WTC11 (cell line): ENCODE measurements around the gene AGPAT4. TPM values are rescaled to one million over a fixed set of nuclear protein-coding genes. Genes with fewer than 3 reads are reported as not detected.

Experiments
- ATAC-seq: fragments of 200-7000 bp; cut with Tn5 transposase; 2 replicates; pipeline ENCODE4 v1.10.0; 2021; ENCODE audit warnings: mild to moderate bottlenecking, moderate library complexity
- CTCF ChIA-PET: fragments of 300-600 bp; sonication (Branson Sonifier 250); formaldehyde crosslinking; loops from one replicate; lab custom pipeline; 2021; ENCODE audit warnings: antibody characterized with exemption; lab: Charles Lee
- POLR2A ChIA-PET: fragments of 350-600 bp; sonication (Branson Sonifier 250); formaldehyde crosslinking; loops from one replicate; lab custom pipeline; 2021; ENCODE audit warnings: antibody characterized with exemption; lab: Charles Lee
- DNase-seq: peaks from one replicate; pipeline ENCODE4 v3.0.0; 2021; ENCODE audit warnings: low spot score
- H3K27ac Mint-ChIP-seq: 2 replicates; pipeline ENCODE4 v1.8.0; 2021; ENCODE audit warnings: mixed read lengths
- H3K27me3 Mint-ChIP-seq: 2 replicates; pipeline ENCODE4 v1.8.0; 2021; ENCODE audit warnings: low read depth, mild to moderate bottlenecking, moderate library complexity, mixed read lengths
- H3K36me3 Mint-ChIP-seq: 2 replicates; pipeline ENCODE4 v1.8.0; 2021; ENCODE audit warnings: mixed read lengths
- H3K4me1 Mint-ChIP-seq: 2 replicates; pipeline ENCODE4 v1.8.0; 2022; ENCODE audit warnings: mixed read lengths
- H3K4me3 Mint-ChIP-seq: 2 replicates; pipeline ENCODE4 v1.8.0; 2021; ENCODE audit warnings: mild to moderate bottlenecking, moderate library complexity, mixed read lengths
- H3K9me3 Mint-ChIP-seq: 2 replicates; pipeline ENCODE4 v1.8.0; 2021; ENCODE audit warnings: mixed read lengths
- CREB1 ChIP-seq: sonication (generic); formaldehyde crosslinking; IDR thresholded peaks from 2 replicates; pipeline ENCODE4 v1.8.0; 2023; ENCODE audit warnings: mild to moderate bottlenecking, missing genetic modification reagents
- CREM ChIP-seq: sonication (generic); formaldehyde crosslinking; IDR thresholded peaks from 2 replicates; pipeline ENCODE4 v1.8.1; 2022; ENCODE audit warnings: mild to moderate bottlenecking, missing genetic modification reagents, moderate library complexity
- MYBL2 ChIP-seq: sonication (generic); formaldehyde crosslinking; IDR thresholded peaks from 2 replicates; pipeline ENCODE4 v1.8.1; 2023; ENCODE audit warnings: mild to moderate bottlenecking, moderate library complexity, missing genetic modification reagents
- RELA ChIP-seq: sonication (generic); formaldehyde crosslinking; IDR thresholded peaks from 2 replicates; pipeline ENCODE4 v1.8.1; 2022; ENCODE audit warnings: missing genetic modification reagents, mild to moderate bottlenecking, borderline replicate concordance
- TEAD1 ChIP-seq: sonication (generic); formaldehyde crosslinking; IDR thresholded peaks from 2 replicates; pipeline ENCODE4 v1.8.0; 2022; ENCODE audit warnings: mild to moderate bottlenecking, missing genetic modification reagents
- TEAD4 ChIP-seq: sonication (generic); formaldehyde crosslinking; IDR thresholded peaks from 2 replicates; pipeline ENCODE4 v1.8.0; 2022; ENCODE audit warnings: mild to moderate bottlenecking, missing genetic modification reagents
- ZBTB21 ChIP-seq: sonication (generic); formaldehyde crosslinking; IDR thresholded peaks from 2 replicates; pipeline ENCODE4 v1.8.1; 2023; ENCODE audit warnings: mild to moderate bottlenecking, missing genetic modification reagents, borderline replicate concordance
- ZNF396 ChIP-seq: fragments of 250-450 bp; sonication (Bioruptor Pico); IDR thresholded peaks from 2 replicates; pipeline ENCODE4 v1.8.0; 2021; ENCODE audit warnings: mild to moderate bottlenecking, moderate library complexity, borderline replicate concordance
- total RNA-seq: library from RNA; stranded (reverse); gene quantifications from 3 replicates; pipeline ENCODE4 v1.2.3, GENCODE V29; 2021
- TF ChIP-seq, protein P1 (sequence below): sonication (generic); formaldehyde crosslinking; conservative IDR thresholded peaks from 2 replicates; pipeline ENCODE4 v1.8.1; 2023; ENCODE audit warnings: mild to moderate bottlenecking, low read depth, missing genetic modification reagents, moderate library complexity
- TF ChIP-seq, protein P2 (sequence below): sonication (generic); formaldehyde crosslinking; conservative IDR thresholded peaks from 2 replicates; pipeline ENCODE4 v1.8.1; 2022; ENCODE audit warnings: mild to moderate bottlenecking, missing genetic modification reagents
- TF ChIP-seq, protein P3 (sequence below): sonication (generic); formaldehyde crosslinking; IDR thresholded peaks from 2 replicates; pipeline ENCODE4 v1.8.0; 2022; ENCODE audit warnings: missing genetic modification reagents
- TF ChIP-seq, protein P4 (sequence below): sonication (generic); formaldehyde crosslinking; IDR thresholded peaks from 2 replicates; pipeline ENCODE4 v1.8.0; 2022; ENCODE audit warnings: mild to moderate bottlenecking, missing genetic modification reagents
- TF ChIP-seq, protein P5 (sequence below): sonication (generic); formaldehyde crosslinking; IDR thresholded peaks from 2 replicates; pipeline ENCODE4 v1.8.1; 2022; ENCODE audit warnings: low read depth, missing genetic modification reagents, borderline replicate concordance

Gene AGPAT4
- total RNA-seq, 1 experiment from 2014 or later: 19.7 TPM

DNA sequence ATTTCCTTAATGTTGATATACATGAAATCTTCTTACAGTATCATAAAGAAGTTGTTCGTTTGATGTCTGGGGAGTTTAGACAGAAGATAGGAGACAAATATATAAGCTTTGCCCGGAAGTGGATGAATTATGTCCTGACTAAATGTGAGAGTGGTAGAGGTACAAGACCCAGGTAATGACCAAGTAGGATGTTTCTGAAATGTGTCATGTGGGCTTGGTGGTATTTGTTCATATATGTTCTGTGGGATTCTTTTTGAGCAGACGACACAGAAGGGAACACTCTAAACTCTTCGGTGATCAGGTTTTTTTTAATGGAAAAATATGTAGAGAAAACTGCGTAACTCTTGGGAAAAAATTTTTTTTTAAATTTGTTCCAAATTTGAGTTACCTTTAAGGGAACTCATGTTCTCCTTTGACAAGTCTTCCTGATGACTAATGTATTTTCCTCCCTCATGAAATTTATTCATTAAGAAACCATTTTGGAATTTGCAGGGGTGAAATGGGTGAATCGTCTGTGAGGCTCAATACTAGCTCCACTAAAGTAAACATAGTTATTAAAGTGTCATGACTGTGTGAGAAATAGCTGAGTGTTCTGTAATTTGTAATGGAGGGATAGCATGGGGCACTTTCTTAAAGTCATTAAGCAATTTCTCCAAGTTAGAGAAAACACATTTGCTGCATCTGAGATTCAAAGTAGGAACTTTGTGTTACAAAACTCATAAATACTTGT is 181.7 kb downstream of the AGPAT4 start (continued):
- TF ChIP-seq, protein P1, sequence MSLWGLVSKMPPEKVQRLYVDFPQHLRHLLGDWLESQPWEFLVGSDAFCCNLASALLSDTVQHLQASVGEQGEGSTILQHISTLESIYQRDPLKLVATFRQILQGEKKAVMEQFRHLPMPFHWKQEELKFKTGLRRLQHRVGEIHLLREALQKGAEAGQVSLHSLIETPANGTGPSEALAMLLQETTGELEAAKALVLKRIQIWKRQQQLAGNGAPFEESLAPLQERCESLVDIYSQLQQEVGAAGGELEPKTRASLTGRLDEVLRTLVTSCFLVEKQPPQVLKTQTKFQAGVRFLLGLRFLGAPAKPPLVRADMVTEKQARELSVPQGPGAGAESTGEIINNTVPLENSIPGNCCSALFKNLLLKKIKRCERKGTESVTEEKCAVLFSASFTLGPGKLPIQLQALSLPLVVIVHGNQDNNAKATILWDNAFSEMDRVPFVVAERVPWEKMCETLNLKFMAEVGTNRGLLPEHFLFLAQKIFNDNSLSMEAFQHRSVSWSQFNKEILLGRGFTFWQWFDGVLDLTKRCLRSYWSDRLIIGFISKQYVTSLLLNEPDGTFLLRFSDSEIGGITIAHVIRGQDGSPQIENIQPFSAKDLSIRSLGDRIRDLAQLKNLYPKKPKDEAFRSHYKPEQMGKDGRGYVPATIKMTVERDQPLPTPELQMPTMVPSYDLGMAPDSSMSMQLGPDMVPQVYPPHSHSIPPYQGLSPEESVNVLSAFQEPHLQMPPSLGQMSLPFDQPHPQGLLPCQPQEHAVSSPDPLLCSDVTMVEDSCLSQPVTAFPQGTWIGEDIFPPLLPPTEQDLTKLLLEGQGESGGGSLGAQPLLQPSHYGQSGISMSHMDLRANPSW (CRISPR knock-in tag): no peak
- TF ChIP-seq RELA (CRISPR knock-in tag) (no peak), TEAD4 (CRISPR knock-in tag) (no peak), CREB1 (CRISPR knock-in tag) (no peak), ZNF396 (CRISPR knock-in tag) (no peak)
- TF ChIP-seq, protein P2, sequence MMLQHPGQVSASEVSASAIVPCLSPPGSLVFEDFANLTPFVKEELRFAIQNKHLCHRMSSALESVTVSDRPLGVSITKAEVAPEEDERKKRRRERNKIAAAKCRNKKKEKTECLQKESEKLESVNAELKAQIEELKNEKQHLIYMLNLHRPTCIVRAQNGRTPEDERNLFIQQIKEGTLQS (CRISPR knock-in tag): no peak

DNA sequence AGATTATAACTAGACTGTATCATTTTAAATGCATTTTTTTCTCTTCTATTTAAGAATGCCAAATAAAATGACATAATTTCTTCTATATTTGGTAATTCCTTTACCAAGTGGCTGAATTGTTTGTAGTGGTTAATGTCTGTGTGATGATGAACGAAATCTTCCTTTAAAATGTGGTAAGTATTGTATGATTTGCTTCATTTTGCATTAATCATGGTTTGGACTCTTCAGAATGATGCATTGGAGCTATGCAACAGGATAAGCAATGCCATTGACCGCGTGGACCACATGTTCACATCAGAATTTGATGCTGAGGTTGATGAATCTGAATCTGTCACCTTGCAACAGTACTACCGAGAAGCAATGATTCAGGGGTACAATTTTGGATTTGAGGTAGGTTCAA is 182.7 kb downstream of the AGPAT4 start:
- Mint-ChIP-seq H3K27ac (no peak overlapping the region), H3K4me1 (no peaks in the 10 kb centered on the region), H3K4me3 (no peak overlapping the region), H3K9me3 (no peaks in the 10 kb centered on the region), H3K27me3 (no peaks in the 10 kb centered on the region), H3K36me3 (peaks cover 71% of the 10 kb centered on the region)
- no peak for TF ChIP-seq TEAD1 (CRISPR knock-in tag)
- DNase-seq (no peak), ATAC-seq (no peak)
- ChIA-PET CTCF (no interaction called here), POLR2A (no interaction called here)

DNA sequence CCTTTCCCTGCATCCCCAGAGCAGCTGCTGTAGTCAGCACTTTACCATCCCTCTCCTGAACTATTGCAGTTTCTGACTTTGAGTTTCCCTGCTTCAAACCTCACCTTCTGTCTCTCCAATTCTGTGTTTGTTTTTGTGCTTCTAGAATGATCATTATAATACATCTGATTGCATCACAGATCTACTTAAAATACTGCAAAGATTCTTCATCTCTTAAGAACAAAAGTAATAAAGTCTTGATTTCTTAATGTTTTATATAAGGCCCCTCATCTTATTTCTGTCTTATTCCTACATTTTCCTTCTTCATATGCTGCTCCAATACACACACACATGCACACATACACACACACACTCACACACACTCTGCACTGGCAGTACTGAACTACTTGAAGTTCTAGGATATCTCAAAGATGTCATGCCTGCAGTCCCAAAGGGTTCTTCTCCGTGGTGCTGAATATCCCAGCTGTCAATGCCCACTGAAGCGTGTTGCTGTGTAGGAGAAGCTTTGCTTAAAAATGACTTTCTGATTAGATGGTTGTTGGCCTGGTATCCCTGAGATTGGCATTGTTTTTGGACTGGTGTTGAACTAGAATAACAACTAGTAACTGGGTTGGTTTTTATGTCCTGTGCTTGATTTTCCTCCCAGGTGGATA is 185.1 kb downstream of the AGPAT4 start:
- no peak for ATAC-seq
- H3K36me3 Mint-ChIP-seq: peaks cover 74% of the 10 kb centered on the region

DNA sequence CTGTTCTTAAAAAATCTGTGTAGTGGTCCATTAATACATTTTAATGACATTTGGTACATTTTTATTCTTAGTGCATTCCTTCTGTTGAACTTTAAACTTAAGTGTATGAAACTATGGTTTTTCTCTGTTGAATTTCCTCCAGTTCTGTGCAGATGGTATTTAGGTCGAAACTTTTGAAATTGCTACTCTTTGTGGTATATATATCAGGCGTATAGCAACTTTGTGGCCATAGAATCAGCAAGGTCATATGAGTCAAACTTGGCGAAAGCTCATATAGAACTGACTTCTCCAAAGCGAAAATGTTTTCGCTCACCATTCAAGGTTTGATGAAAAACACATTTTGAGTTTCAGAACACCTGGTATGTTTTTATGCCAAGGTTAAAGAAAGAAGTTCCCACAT is 188.6 kb downstream of the AGPAT4 start:
- peaks cover 49% of the 10 kb centered on the region for H3K36me3 Mint-ChIP-seq
- H3K27ac Mint-ChIP-seq: no peak overlapping the region
- no peaks in the 10 kb centered on the region for H3K9me3 Mint-ChIP-seq
- DNase-seq (no peak), ATAC-seq (no peak)
- ChIA-PET POLR2A (no interaction called here), CTCF (interaction anchor here (1.1 to 1.5 kb wide), 2 partner anchors 154 to 286 kb away, joined by 3 read pairs; no protein-coding TSS in a partner anchor)
- H3K27me3 Mint-ChIP-seq: no peaks in the 10 kb centered on the region
- no peak overlapping the region for H3K4me3 Mint-ChIP-seq
- H3K4me1 Mint-ChIP-seq: no peaks in the 10 kb centered on the region
- TF ChIP-seq, protein P1 (CRISPR knock-in tag): no peak
- no peak for TF ChIP-seq ZBTB21 (CRISPR knock-in tag)
- TF ChIP-seq, protein P3, sequence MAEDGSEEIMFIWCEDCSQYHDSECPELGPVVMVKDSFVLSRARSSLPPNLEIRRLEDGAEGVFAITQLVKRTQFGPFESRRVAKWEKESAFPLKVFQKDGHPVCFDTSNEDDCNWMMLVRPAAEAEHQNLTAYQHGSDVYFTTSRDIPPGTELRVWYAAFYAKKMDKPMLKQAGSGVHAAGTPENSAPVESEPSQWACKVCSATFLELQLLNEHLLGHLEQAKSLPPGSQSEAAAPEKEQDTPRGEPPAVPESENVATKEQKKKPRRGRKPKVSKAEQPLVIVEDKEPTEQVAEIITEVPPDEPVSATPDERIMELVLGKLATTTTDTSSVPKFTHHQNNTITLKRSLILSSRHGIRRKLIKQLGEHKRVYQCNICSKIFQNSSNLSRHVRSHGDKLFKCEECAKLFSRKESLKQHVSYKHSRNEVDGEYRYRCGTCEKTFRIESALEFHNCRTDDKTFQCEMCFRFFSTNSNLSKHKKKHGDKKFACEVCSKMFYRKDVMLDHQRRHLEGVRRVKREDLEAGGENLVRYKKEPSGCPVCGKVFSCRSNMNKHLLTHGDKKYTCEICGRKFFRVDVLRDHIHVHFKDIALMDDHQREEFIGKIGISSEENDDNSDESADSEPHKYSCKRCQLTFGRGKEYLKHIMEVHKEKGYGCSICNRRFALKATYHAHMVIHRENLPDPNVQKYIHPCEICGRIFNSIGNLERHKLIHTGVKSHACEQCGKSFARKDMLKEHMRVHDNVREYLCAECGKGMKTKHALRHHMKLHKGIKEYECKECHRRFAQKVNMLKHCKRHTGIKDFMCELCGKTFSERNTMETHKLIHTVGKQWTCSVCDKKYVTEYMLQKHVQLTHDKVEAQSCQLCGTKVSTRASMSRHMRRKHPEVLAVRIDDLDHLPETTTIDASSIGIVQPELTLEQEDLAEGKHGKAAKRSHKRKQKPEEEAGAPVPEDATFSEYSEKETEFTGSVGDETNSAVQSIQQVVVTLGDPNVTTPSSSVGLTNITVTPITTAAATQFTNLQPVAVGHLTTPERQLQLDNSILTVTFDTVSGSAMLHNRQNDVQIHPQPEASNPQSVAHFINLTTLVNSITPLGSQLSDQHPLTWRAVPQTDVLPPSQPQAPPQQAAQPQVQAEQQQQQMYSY (CRISPR knock-in tag): no peak
- no peak for TF ChIP-seq MYBL2 (CRISPR knock-in tag)
- TF ChIP-seq CREM (CRISPR knock-in tag): no peak

More for the DNA sequence above, 185.1 kb downstream of the AGPAT4 start:
- ChIA-PET CTCF (no interaction called here), POLR2A (no interaction called here)
- H3K4me3 Mint-ChIP-seq: no peak overlapping the region
- H3K27ac Mint-ChIP-seq: no peak overlapping the region
- H3K27me3 Mint-ChIP-seq: no peaks in the 10 kb centered on the region
- TF ChIP-seq CREB1 (CRISPR knock-in tag) (no peak), ZNF396 (CRISPR knock-in tag) (no peak), CREM (CRISPR knock-in tag) (no peak)
- TF ChIP-seq, protein P4, sequence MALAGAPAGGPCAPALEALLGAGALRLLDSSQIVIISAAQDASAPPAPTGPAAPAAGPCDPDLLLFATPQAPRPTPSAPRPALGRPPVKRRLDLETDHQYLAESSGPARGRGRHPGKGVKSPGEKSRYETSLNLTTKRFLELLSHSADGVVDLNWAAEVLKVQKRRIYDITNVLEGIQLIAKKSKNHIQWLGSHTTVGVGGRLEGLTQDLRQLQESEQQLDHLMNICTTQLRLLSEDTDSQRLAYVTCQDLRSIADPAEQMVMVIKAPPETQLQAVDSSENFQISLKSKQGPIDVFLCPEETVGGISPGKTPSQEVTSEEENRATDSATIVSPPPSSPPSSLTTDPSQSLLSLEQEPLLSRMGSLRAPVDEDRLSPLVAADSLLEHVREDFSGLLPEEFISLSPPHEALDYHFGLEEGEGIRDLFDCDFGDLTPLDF (CRISPR knock-in tag): no peak
- TF ChIP-seq, protein P5, sequence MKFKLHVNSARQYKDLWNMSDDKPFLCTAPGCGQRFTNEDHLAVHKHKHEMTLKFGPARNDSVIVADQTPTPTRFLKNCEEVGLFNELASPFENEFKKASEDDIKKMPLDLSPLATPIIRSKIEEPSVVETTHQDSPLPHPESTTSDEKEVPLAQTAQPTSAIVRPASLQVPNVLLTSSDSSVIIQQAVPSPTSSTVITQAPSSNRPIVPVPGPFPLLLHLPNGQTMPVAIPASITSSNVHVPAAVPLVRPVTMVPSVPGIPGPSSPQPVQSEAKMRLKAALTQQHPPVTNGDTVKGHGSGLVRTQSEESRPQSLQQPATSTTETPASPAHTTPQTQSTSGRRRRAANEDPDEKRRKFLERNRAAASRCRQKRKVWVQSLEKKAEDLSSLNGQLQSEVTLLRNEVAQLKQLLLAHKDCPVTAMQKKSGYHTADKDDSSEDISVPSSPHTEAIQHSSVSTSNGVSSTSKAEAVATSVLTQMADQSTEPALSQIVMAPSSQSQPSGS (CRISPR knock-in tag): no peak
- no peak for DNase-seq
- no peaks in the 10 kb centered on the region for H3K9me3 Mint-ChIP-seq
- no peaks in the 10 kb centered on the region for H3K4me1 Mint-ChIP-seq
